ENCODE measurements around the gene CDKN2C. TPM values are rescaled to one million over a fixed set of nuclear protein-coding genes. Genes with fewer than 3 reads are reported as not detected.
A peak's percentile ranks its signal among the peaks of the same experiment; 100 is the strongest.

Gene CDKN2C
- total and polyA plus RNA-seq, 10 of the 15 experiments (the other 5 are each of a cell fraction or from before 2014, with no cell fraction given) = 3.3 to 11.7 (median 6.0) TPM

- 0 out of 2 replicates have a peak overlapping the region, but pooled peaks have one; percentile 44 for H3K4me2 ChIP-seq (ENCODE audit: control insufficient read depth, insufficient read depth)
- H3K27me3 ChIP-seq (replicated peaks in 1 of 2; ENCODE audit: control insufficient read depth in 2 of 2, insufficient read depth in 2 of 2, low read length in 1 of 2) = no peaks in the 10 kb centered on the region
- H3K9me3 ChIP-seq (replicated peaks; ENCODE audit: control insufficient read depth, insufficient read depth, low read length) = no peaks in the 10 kb centered on the region; the same call in 1 of the 3 replicates
- ChIA-PET CTCF (no interaction called here), SMC1A (ENCODE audit: uncharacterized antibody, unreplicated experiment) (interaction anchor here (1.4 kb wide), 1 partner anchor 71 kb away, joined by 3 read pairs; no protein-coding TSS in a partner anchor), RAD21 (ENCODE audit: unreplicated experiment) (no interaction called here), POLR2A (no interaction called here)
- TF ChIP-seq TCF3 (IDR thresholded peaks at IDR 0.05; ENCODE audit: borderline replicate concordance, insufficient read depth, low read depth, low read length) = peak; percentile 47; the same call in 1 of the 2 replicates
- TF ChIP-seq TCF12 (IDR thresholded peaks at IDR 0.05; ENCODE audit: low read depth, low read length) = 0 out of 2 replicates have a peak, but pooled peaks have one; percentile 19
- no peak for TF ChIP-seq SP1 (IDR thresholded peaks at IDR 0.05; ENCODE audit: low read depth, low read length)
- peak; percentile 75; the same call in 1 of the 2 replicates for TF ChIP-seq MEF2A (IDR thresholded peaks at IDR 0.05; ENCODE audit: insufficient read depth, low read depth, low read length)
- TF ChIP-seq CBX5 (IDR thresholded peaks at IDR 0.05; ENCODE audit: low read depth) = no peak
- TF ChIP-seq POU2F2 (IDR thresholded peaks at IDR 0.05; ENCODE audit: borderline replicate concordance, low read depth, low read length) = 0 out of 3 replicates have a peak, but pooled peaks have one; percentile 18
- TF ChIP-seq RUNX3 (IDR thresholded peaks at IDR 0.05; ENCODE audit: low read length) = peak; percentile 70; the same call in 1 of the 2 replicates
- peak; percentile 31; the same call in 1 of the 2 replicates for TF ChIP-seq ATF2 (IDR thresholded peaks at IDR 0.05; ENCODE audit: low read length)
- in situ Hi-C loops (cut with MboI) = no loop called here
- no peak overlapping the region for H3K9ac ChIP-seq (ENCODE audit: control insufficient read depth, insufficient read depth, low read length)
- no peak overlapping the region for H3K4me3 ChIP-seq
- H3K79me2 ChIP-seq (ENCODE audit: control insufficient read depth, insufficient read depth, low read length) = no peaks in the 10 kb centered on the region
- H3K36me3 ChIP-seq (ENCODE audit: control insufficient read depth in 2 of 2, insufficient read depth in 2 of 2, low read length in 1 of 2) = no peaks in the 10 kb centered on the region
- H4K20me1 ChIP-seq (ENCODE audit: control insufficient read depth, insufficient read depth) = no peaks in the 10 kb centered on the region
- intact Hi-C loops (cut with micrococcal nuclease; ENCODE audit: unreplicated experiment) = no loop called here
- H3K27ac ChIP-seq (ENCODE audit: control insufficient read depth, insufficient read depth) = peak overlapping the region; percentile 42; the same call in 1 of the 2 replicates
- peaks cover 14% of the 10 kb centered on the region; the same call in 1 of the 2 replicates for H3K4me1 ChIP-seq (ENCODE audit: control insufficient read depth, insufficient read depth, low read length)
- H2AFZ ChIP-seq (ENCODE audit: control insufficient read depth, low read depth, low read length) = peak overlapping the region; percentile 24; the same call in 1 of the 2 replicates
- ATAC-seq (peak; percentile 52), DNase-seq (ENCODE audit: low read depth, low spot score) (no peak), FAIRE-seq (peak; percentile 13)
- BruUV-seq (replicated peaks) = no TSS peak
- WGBS (ENCODE audit: insufficient coverage, insufficient replicate concordance, low lambda C conversion rate, missing lambda C conversion rate) = 35% methylated on average over 1 of the region's 1 CpG
These were observed 30.1 kb downstream of the CDKN2C start for GRCh38 chr1:51000160-51000559.
